Kasumi-1 (cell line): ENCODE results near the gene RPRM.
"Not testable (repeated sequence)": the region's sequence is repeated elsewhere in the genome, so short reads cannot be mapped to it uniquely, and the experiment has no call there.

Experiments
- DNase-seq, 2 experiments: peaks; one replicate each; lab custom pipeline; 2025; lab: John Stamatoyannopoulos, UW

RPRM gene

GRCh38 chr2:153455861-153456260 lies 22.7 kb downstream of the RPRM start:
- DNase-seq, result no peak

GRCh38 chr2:153455403-153455802 lies 23.2 kb downstream of the RPRM start:
- no peak for DNase-seq

- no peak for DNase-seq
Observed at GRCh38 chr2:153451611-153452010, 27.0 kb downstream of the RPRM start.

GRCh38 chr2:153443106-153443505 lies 35.5 kb downstream of the RPRM start:
- DNase-seq, result no peak

GRCh38 chr2:153442616-153443015 lies 35.9 kb downstream of the RPRM start:
- DNase-seq, result not testable (repeated sequence)

- DNase-seq, result not testable (repeated sequence)
Observed at GRCh38 chr2:153440090-153440489, 38.5 kb downstream of the RPRM start.

- DNase-seq, result no peak
Observed at GRCh38 chr2:153433403-153433802, 45.2 kb downstream of the RPRM start.

DNA sequence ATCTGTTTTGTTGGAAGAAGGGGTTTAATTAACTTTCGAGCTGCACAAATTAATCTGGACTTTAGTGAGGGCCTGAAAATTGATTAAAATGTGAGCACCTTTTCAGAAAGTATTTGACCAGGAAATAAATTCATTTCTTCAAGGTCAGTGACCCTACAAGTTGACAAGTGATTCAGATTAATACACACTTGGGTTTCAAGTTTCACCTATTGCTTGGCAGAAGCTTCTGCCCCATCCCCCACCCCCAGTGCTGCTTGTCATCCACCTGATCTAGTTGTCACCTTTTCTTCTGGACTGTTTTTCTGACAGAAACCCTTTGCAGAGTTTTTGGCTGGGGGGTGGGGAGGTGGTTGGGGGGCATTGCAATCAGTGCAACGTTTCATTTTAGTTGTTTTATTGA lies 46.2 kb downstream of the RPRM start:
- no peak for DNase-seq

DNA sequence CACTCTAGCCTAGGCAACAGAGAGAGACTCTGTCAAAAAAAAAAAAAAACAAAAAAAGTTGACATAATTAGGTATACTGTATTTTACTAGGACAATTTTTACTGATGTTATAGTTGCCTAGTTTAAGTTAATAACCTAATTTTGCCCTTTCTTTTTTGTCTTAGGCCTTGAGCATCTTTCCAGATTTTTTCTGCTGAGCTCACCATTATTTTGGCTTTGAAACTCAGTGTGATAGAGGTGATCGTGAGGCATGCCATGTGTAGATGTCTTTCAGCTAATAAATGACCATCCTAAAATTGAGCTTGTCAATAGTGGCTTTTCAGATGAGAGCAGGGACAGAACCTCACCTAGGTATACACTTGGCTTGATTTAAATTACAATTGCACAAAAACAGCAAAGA lies 47.4 kb downstream of the RPRM start:
- no peak for DNase-seq
